Pulmonary artery endothelial cell (primary cell): ENCODE measurements around the gene GAS6. TPM values are rescaled to one million over a fixed set of nuclear protein-coding genes. Genes with fewer than 3 reads are reported as not detected.
"Not testable (repeated sequence)": the region's sequence is repeated elsewhere in the genome, so short reads cannot be mapped to it uniquely, and the experiment has no call there.

ENCODE experiments used
- DNase-seq: peaks from one replicate; pipeline ENCODE4 v3.0.0-alpha.2; 2011; ENCODE audit warnings: low read depth, low spot score
- total RNA-seq: library from RNA; depleted of rRNA; stranded (reverse); fragments of >200 nt; gene quantifications from 2 replicates; pipeline ENCODE4 v1.2.3, GENCODE V29; 2014

Gene GAS6
- total RNA-seq, 1 donor from 2014 or later, result 127 TPM

- DNase-seq, result no peak
Observed at GRCh38 chr13:113839536-113840204, 24.2 kb downstream of the GAS6 start.

GRCh38 chr13:113838711-113839201 lies 25.1 kb downstream of the GAS6 start:
- no peak for DNase-seq

- DNase-seq, result peak; percentile 74
Observed at GRCh38 chr13:113837560-113838355, 26.1 kb downstream of the GAS6 start.

- peak; percentile 48 for DNase-seq
Observed at GRCh38 chr13:113836768-113837559, 26.9 kb downstream of the GAS6 start.

GRCh38 chr13:113835461-113836270 lies 28.2 kb downstream of the GAS6 start:
- DNase-seq, result no peak

- no peak for DNase-seq
Observed at GRCh38 chr13:113834496-113835200, 29.2 kb downstream of the GAS6 start.

GRCh38 chr13:113834006-113834405 lies 29.9 kb downstream of the GAS6 start:
- not testable (repeated sequence) for DNase-seq

GRCh38 chr13:113833111-113833830 lies 30.6 kb downstream of the GAS6 start:
- no peak for DNase-seq

- DNase-seq, result no peak
Observed at GRCh38 chr13:113832631-113833030, 31.2 kb downstream of the GAS6 start.

GRCh38 chr13:113832205-113832604 lies 31.7 kb downstream of the GAS6 start:
- DNase-seq, result no peak

- DNase-seq, result no peak
Observed at GRCh38 chr13:113831061-113831460, 32.8 kb downstream of the GAS6 start.

GRCh38 chr13:113830426-113830950 lies 33.4 kb downstream of the GAS6 start:
- not testable (repeated sequence) for DNase-seq

GRCh38 chr13:113828282-113828825 lies 35.5 kb downstream of the GAS6 start:
- no peak for DNase-seq

- no peak for DNase-seq
Observed at GRCh38 chr13:113827021-113827420, 36.9 kb downstream of the GAS6 start.

- DNase-seq, result not testable (repeated sequence)
Observed at GRCh38 chr13:113826446-113826845, 37.4 kb downstream of the GAS6 start.

GRCh38 chr13:113825841-113826240 lies 38.0 kb downstream of the GAS6 start:
- DNase-seq, result no peak

GRCh38 chr13:113823771-113824170 lies 40.1 kb downstream of the GAS6 start:
- DNase-seq, result no peak

- DNase-seq, result no peak
Observed at GRCh38 chr13:113822956-113823744, 40.7 kb downstream of the GAS6 start.
